Activated CD4-positive, alpha-beta T cell treated with anti-CD3 and anti-CD28 coated beads, Interleukin-2, amount 50 U/mL, for 24 hours (primary cell): ENCODE results near the gene ABHD5.

Source experiments
- DNase-seq, 2 donors: peaks; one replicate each; pipeline ENCODE4 v3.0.0-alpha.2; 2020; ENCODE audit warnings: low read depth in 1 of 2, low spot score in 1 of 2

The ABHD5 gene

GRCh38 chr3:43718296-43718695 is 27.6 kb downstream of the ABHD5 start:
- no peak for DNase-seq

- DNase-seq: no peak
These were observed 32.5 kb downstream of the ABHD5 start for GRCh38 chr3:43723121-43723734.

- DNase-seq: no peak
These were observed 35.8 kb downstream of the ABHD5 start for GRCh38 chr3:43726521-43726920.

- no peak for DNase-seq
These were observed 37.2 kb downstream of the ABHD5 start for GRCh38 chr3:43727930-43728329.

GRCh38 chr3:43728476-43728875 is 37.7 kb downstream of the ABHD5 start:
- DNase-seq: no peak

- DNase-seq: no peak
These were observed 38.2 kb downstream of the ABHD5 start for GRCh38 chr3:43728947-43729346.

GRCh38 chr3:43729707-43730414 is 39.1 kb downstream of the ABHD5 start:
- DNase-seq: no peak

GRCh38 chr3:43732747-43733425 is 42.1 kb downstream of the ABHD5 start:
- DNase-seq: no peak

- DNase-seq: no peak
These were observed 43.0 kb downstream of the ABHD5 start for GRCh38 chr3:43733459-43734384.

- no peak for DNase-seq
These were observed 43.9 kb downstream of the ABHD5 start for GRCh38 chr3:43734685-43735084.

- DNase-seq: no peak
These were observed 44.9 kb downstream of the ABHD5 start for GRCh38 chr3:43735618-43736017.

GRCh38 chr3:43736558-43737440 is 46.1 kb downstream of the ABHD5 start:
- DNase-seq: no peak

- DNase-seq: no peak
These were observed 47.6 kb downstream of the ABHD5 start for GRCh38 chr3:43738305-43738704.

GRCh38 chr3:43742920-43743319 is 52.2 kb downstream of the ABHD5 start:
- no peak for DNase-seq

- DNase-seq: no peak
These were observed 56.9 kb downstream of the ABHD5 start for GRCh38 chr3:43747641-43748040.

GRCh38 chr3:43748179-43748578 is 57.4 kb downstream of the ABHD5 start:
- no peak for DNase-seq

GRCh38 chr3:43748645-43749044 is 57.9 kb downstream of the ABHD5 start:
- DNase-seq: no peak

- DNase-seq: no peak
These were observed 62.2 kb downstream of the ABHD5 start for GRCh38 chr3:43752905-43753304.

GRCh38 chr3:43753741-43754715 is 63.3 kb downstream of the ABHD5 start:
- no peak for DNase-seq
